HFFc6 (cell line): ENCODE data around the gene PRKCH. TPM values are rescaled to one million over a fixed set of nuclear protein-coding genes. Genes with fewer than 3 reads are reported as not detected.
A peak's percentile ranks its signal among the peaks of the same experiment; 100 is the strongest.

Experiments used
- DNase-seq: peaks from one replicate; pipeline ENCODE4 v3.0.0-alpha.2; 2018
- H3K27ac Mint-ChIP-seq: 2 replicates; pipeline ENCODE4 v1.8.0; 2020; ENCODE audit warnings: mild to moderate bottlenecking, mixed read lengths
- H3K27me3 Mint-ChIP-seq: 2 replicates; pipeline ENCODE4 v1.8.0; 2021; ENCODE audit warnings: mild to moderate bottlenecking, moderate library complexity, mixed read lengths; ENCODE audit not compliant: insufficient read depth
- H3K36me3 Mint-ChIP-seq: 2 replicates; pipeline ENCODE4 v1.8.0; 2021; ENCODE audit warnings: low read depth, mixed read lengths
- H3K4me1 Mint-ChIP-seq: 2 replicates; pipeline ENCODE4 v1.8.0; 2020; ENCODE audit warnings: low read depth, mixed read lengths
- H3K4me3 Mint-ChIP-seq: 2 replicates; pipeline ENCODE4 v1.8.0; 2020; ENCODE audit warnings: mild to moderate bottlenecking, moderate library complexity, mixed read lengths
- H3K9me3 Mint-ChIP-seq: 2 replicates; pipeline ENCODE4 v1.8.0; 2020; ENCODE audit warnings: mild to moderate bottlenecking, mixed read lengths
- CTCF ChIP-seq: fragments of 200-600 bp; sonication (generic); IDR thresholded peaks from 2 replicates; pipeline ENCODE4 v1.5.0; 2021; ENCODE audit warnings: antibody characterized with exemption, mild to moderate bottlenecking
- total RNA-seq, 6 experiments: library from RNA; stranded (reverse); fragmentation: NEBNext Ultra II Directional; extraction: Animal tissue kit (Norgen Biotek cat#: 25700); gene quantifications; 2 replicates in 1 of 6; 3 replicates in 5 of 6; pipeline ENCODE4 v1.2.3, GENCODE V29; 2021

The PRKCH gene
- total RNA-seq, 6 experiments from 2014 or later: 0.17 to 1.2 (median 0.35) TPM

- H3K9me3 Mint-ChIP-seq: no peaks in the 10 kb centered on the region
- no peaks in the 10 kb centered on the region; the same call in none of the 2 replicates for H3K27me3 Mint-ChIP-seq
- TF ChIP-seq CTCF: no peak
- H3K4me3 Mint-ChIP-seq: peak overlapping the region; percentile 58
- peak overlapping the region; percentile 87 for H3K27ac Mint-ChIP-seq
- no peaks in the 10 kb centered on the region for H3K36me3 Mint-ChIP-seq
- DNase-seq: peak; percentile 82
- peaks cover 58% of the 10 kb centered on the region for H3K4me1 Mint-ChIP-seq
Measured at GRCh38 chr14:61547186-61548069, 226.0 kb downstream of the PRKCH start.

- Mint-ChIP-seq H3K36me3 (no peaks in the 10 kb centered on the region), H3K9me3 (no peaks in the 10 kb centered on the region), H3K27ac (no peak overlapping the region), H3K27me3 (no peaks in the 10 kb centered on the region; the same call in none of the 2 replicates), H3K4me1 (peaks cover 65% of the 10 kb centered on the region), H3K4me3 (no peak overlapping the region)
- no peak for DNase-seq
- no peak for TF ChIP-seq CTCF
Measured at GRCh38 chr14:61549425-61549824, 228.0 kb downstream of the PRKCH start.

- Mint-ChIP-seq H3K4me3 (no peak overlapping the region), H3K4me1 (peaks cover 80% of the 10 kb centered on the region), H3K36me3 (no peaks in the 10 kb centered on the region), H3K27ac (peak overlapping the region; percentile 25; the same call in 1 of the 2 replicates), H3K9me3 (no peaks in the 10 kb centered on the region), H3K27me3 (no peaks in the 10 kb centered on the region; the same call in none of the 2 replicates)
- DNase-seq: no peak
- no peak for TF ChIP-seq CTCF
Measured at GRCh38 chr14:61551384-61551783, 230.0 kb downstream of the PRKCH start.

DNA sequence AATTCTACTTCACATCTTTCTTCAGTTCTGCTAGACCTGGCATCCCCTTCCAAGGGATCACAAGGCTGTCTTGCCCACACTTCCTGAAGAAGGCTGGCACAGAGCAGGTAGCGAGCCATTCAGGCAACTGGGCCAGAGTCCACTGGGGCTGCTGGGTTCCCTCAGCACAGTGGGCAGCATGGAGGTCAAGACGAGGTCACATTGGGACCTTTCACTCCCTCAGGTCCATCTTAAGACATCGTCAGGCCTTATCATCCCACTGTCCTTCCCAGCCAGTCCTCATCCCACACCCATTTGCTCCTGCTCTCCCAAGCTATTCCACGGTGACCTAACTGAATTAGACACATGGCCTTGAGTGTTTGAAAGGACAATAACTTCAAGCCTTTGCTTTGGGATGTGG, 230.9 kb downstream of the PRKCH start:
- TF ChIP-seq CTCF: no peak
- no peak overlapping the region for H3K27ac Mint-ChIP-seq
- peaks cover 79% of the 10 kb centered on the region for H3K4me1 Mint-ChIP-seq
- H3K9me3 Mint-ChIP-seq: no peaks in the 10 kb centered on the region
- H3K36me3 Mint-ChIP-seq: no peaks in the 10 kb centered on the region
- no peaks in the 10 kb centered on the region; the same call in none of the 2 replicates for H3K27me3 Mint-ChIP-seq
- no peak for DNase-seq
- H3K4me3 Mint-ChIP-seq: no peak overlapping the region

DNA sequence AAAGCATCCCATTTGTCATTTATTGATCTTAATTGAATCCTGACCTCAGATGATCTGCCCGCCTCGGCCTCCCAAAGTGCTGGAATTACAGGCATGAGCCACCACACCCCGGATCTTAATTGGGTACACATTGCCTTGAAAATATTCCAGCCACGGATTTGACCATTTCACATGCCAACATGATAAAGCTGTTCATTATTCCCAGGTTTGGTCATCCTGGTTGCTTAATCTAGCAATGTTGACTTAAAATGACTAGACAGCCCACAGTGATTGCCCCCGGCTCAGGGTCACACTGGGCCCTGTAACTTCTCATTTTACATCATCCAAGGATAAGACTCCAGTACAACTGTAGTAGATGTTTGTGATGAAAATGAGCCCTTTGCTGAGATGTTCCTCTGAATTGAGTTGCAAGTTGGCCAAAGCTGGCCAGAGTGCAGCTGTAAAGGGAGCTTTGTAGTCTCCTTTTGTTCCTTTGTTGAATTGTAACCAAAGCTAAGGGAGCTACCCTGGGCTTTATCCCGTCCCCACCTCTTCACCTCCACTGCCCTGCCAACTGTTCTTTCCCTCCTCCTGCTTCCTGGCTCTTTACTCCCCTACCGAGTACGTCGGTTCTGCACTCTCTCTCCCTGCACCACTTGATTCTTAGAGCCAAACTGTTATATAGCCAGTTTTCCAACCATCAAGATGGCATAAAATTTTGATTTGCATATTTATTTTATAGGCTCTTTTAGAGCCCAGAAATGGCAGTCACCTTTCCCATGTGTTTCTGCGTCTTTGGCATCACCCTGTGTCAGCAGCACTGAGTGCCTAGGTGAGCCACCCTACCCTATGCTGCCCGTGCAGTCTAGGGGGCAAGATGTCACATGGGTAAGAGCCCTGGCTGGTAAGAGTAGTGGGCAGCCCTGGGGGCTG, 232.6 kb downstream of the PRKCH start:
- DNase-seq: peak; percentile 97
- H3K9me3 Mint-ChIP-seq: no peaks in the 10 kb centered on the region
- peaks cover 77% of the 10 kb centered on the region for H3K4me1 Mint-ChIP-seq
- no peak for TF ChIP-seq CTCF
- peak overlapping the region; percentile 92 for H3K27ac Mint-ChIP-seq
- H3K27me3 Mint-ChIP-seq: no peaks in the 10 kb centered on the region; the same call in 1 of the 2 replicates
- H3K36me3 Mint-ChIP-seq: no peaks in the 10 kb centered on the region
- peak overlapping the region; percentile 66 for H3K4me3 Mint-ChIP-seq
